Right lobe of liver (tissue), 4 donors: ENCODE results near the gene MIER2.
"Not testable (repeated sequence)": the region's sequence is repeated elsewhere in the genome, so short reads cannot be mapped to it uniquely, and the experiment has no call there.

Experiments
- POLR2A ChIP-seq: fragments of 450-650 bp; IDR thresholded peaks from one replicate; pipeline ENCODE4 v1.6.1; 2017; ENCODE audit warnings: antibody characterized with exemption, mild to moderate bottlenecking
- TF ChIP-seq, protein P1 (sequence below), 4 donors: fragments of 200-600 bp in 3 of 4; fragments of 450-650 bp in 1 of 4; IDR thresholded peaks; one replicate each; pipeline versions ENCODE4 v1.5.1 to v1.8.0; 2016 to 2022; ENCODE audit warnings: antibody characterized with exemption in 4 of 4, mild to moderate bottlenecking in 2 of 4
- donor health status: DM: no; HTN: no; CAD: no.
- donor health status: DM: no; HTN: no; CAD: no.
- donor health status: DM: no; HTN: yes; CAD: no.

GRCh38 chr19:270766-271318 lies 73.8 kb downstream of the MIER2 start:
- TF ChIP-seq, protein P1, sequence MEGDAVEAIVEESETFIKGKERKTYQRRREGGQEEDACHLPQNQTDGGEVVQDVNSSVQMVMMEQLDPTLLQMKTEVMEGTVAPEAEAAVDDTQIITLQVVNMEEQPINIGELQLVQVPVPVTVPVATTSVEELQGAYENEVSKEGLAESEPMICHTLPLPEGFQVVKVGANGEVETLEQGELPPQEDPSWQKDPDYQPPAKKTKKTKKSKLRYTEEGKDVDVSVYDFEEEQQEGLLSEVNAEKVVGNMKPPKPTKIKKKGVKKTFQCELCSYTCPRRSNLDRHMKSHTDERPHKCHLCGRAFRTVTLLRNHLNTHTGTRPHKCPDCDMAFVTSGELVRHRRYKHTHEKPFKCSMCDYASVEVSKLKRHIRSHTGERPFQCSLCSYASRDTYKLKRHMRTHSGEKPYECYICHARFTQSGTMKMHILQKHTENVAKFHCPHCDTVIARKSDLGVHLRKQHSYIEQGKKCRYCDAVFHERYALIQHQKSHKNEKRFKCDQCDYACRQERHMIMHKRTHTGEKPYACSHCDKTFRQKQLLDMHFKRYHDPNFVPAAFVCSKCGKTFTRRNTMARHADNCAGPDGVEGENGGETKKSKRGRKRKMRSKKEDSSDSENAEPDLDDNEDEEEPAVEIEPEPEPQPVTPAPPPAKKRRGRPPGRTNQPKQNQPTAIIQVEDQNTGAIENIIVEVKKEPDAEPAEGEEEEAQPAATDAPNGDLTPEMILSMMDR (IDR thresholded peaks at IDR 0.05), result not testable (repeated sequence)
- TF ChIP-seq POLR2A, result not testable (repeated sequence)
